Neural cell (in vitro differentiated cells): ENCODE results near the gene HOGA1. TPM values are rescaled to one million over a fixed set of nuclear protein-coding genes. Genes with fewer than 3 reads are reported as not detected.

Source experiments
- H2AFZ ChIP-seq: fragments of 200-600, 300-800 bp; sonication (generic), shearing (Covaris generic); 2 replicates; pipeline ENCODE4 v1.6.0; 2014; ENCODE audit warnings: low read depth, mild to moderate bottlenecking, antibody characterized with exemption, low read length, moderate library complexity
- H3F3A ChIP-seq: fragments of 200-600 bp; shearing (Covaris generic); 2 replicates; pipeline ENCODE4 v1.6.1; 2016; ENCODE audit warnings: mild to moderate bottlenecking, moderate library complexity, mixed read lengths, antibody characterized with exemption, low read length; ENCODE audit not compliant: insufficient read depth, poor library complexity, severe bottlenecking
- H3K27ac ChIP-seq: fragments of 200-600, 300-800 bp; sonication (generic), shearing (Covaris generic); 2 replicates; pipeline ENCODE4 v1.5.1; 2014; ENCODE audit warnings: mild to moderate bottlenecking, low read length, moderate library complexity
- H3K27me3 ChIP-seq: fragments of 300-800, 200-600 bp; sonication (generic), shearing (Covaris generic); 2 replicates; pipeline ENCODE4 v1.6.0; 2014; ENCODE audit warnings: mild to moderate bottlenecking, low read depth, low read length, moderate library complexity; ENCODE audit not compliant: insufficient read depth
- H3K36me3 ChIP-seq: fragments of 300-800, 200-600 bp; sonication (generic), shearing (Covaris generic); 2 replicates; pipeline ENCODE4 v1.5.1; 2014; ENCODE audit warnings: mild to moderate bottlenecking, antibody characterized with exemption, low read length, moderate library complexity; ENCODE audit not compliant: insufficient read depth
- H3K4me2 ChIP-seq: fragments of 300-800, 200-600 bp; sonication (generic), shearing (Covaris generic); 2 replicates; pipeline ENCODE4 v1.6.0; 2014; ENCODE audit warnings: mild to moderate bottlenecking, low read length
- H3K4me3 ChIP-seq: fragments of 300-800, 200-600 bp; sonication (generic), shearing (Covaris generic); 2 replicates; pipeline ENCODE4 v1.5.1; 2014; ENCODE audit warnings: mild to moderate bottlenecking, low read length, moderate library complexity
- H3K79me2 ChIP-seq: fragments of 200-600 bp; shearing (Covaris generic); replicated peaks from 2 replicates; pipeline ENCODE4 v1.6.0; 2014; ENCODE audit warnings: mild to moderate bottlenecking, low read length, moderate library complexity; ENCODE audit not compliant: insufficient read depth
- H3K9ac ChIP-seq: fragments of 300-800, 200-600 bp; sonication (generic), shearing (Covaris generic); 2 replicates; pipeline ENCODE4 v1.6.1; 2016; ENCODE audit warnings: mild to moderate bottlenecking, low read length, mixed read lengths
- H3K9me2 ChIP-seq: fragments of 200-600 bp; shearing (Covaris generic); 2 replicates; pipeline ENCODE4 v1.6.1; 2016; ENCODE audit warnings: mild to moderate bottlenecking, low read length, mixed read lengths; ENCODE audit not compliant: insufficient read depth
- H3K9me3 ChIP-seq: fragments of 200-600, 300-800 bp; sonication (generic), shearing (Covaris generic); 2 replicates; pipeline ENCODE4 v1.6.1; 2016; ENCODE audit warnings: mild to moderate bottlenecking, mixed run types, low read length, moderate library complexity, mixed read lengths
- H4K20me1 ChIP-seq: fragments of 200-600 bp; shearing (Covaris generic); 2 replicates; pipeline ENCODE4 v1.6.1; 2016; ENCODE audit warnings: mild to moderate bottlenecking, mixed run types; ENCODE audit not compliant: insufficient read depth
- EP300 ChIP-seq: fragments of 450-650 bp; conservative IDR thresholded peaks from 2 replicates; pipeline ENCODE4 v1.6.1; 2014; ENCODE audit warnings: antibody characterized with exemption, mild to moderate bottlenecking, moderate library complexity; ENCODE audit not compliant: poor library complexity, severe bottlenecking
- EZH2 ChIP-seq: fragments of 200-600, 300-800 bp; shearing (Covaris generic), sonication (generic); IDR thresholded peaks from 2 replicates; pipeline ENCODE4 v1.6.1; 2014; ENCODE audit warnings: antibody characterized with exemption, low read length, borderline replicate concordance, mild to moderate bottlenecking; ENCODE audit not compliant: insufficient read depth, poor library complexity, severe bottlenecking
- MXI1 ChIP-seq: fragments of 450-650 bp; conservative IDR thresholded peaks from 2 replicates; pipeline ENCODE4 v1.6.1; 2014; ENCODE audit warnings: antibody characterized with exemption, mild to moderate bottlenecking; ENCODE audit not compliant: poor library complexity, severe bottlenecking
- POLR2AphosphoS5 ChIP-seq: IDR thresholded peaks from 2 replicates; pipeline ENCODE4 v1.6.1; 2012
- RAD21 ChIP-seq: fragments of 450-650 bp; conservative IDR thresholded peaks from 2 replicates; pipeline ENCODE4 v1.6.1; 2014; ENCODE audit warnings: antibody characterized with exemption, mild to moderate bottlenecking, moderate library complexity
- SMC3 ChIP-seq: fragments of 450-650 bp; conservative IDR thresholded peaks from 2 replicates; pipeline ENCODE4 v1.6.1; 2014; ENCODE audit warnings: antibody characterized with exemption, mild to moderate bottlenecking, moderate library complexity; ENCODE audit not compliant: poor library complexity
- TAF1 ChIP-seq: IDR thresholded peaks from 2 replicates; pipeline ENCODE4 v1.6.1; 2012; ENCODE audit warnings: low read depth
- polyA plus RNA-seq: library from polyadenylated mRNA; depleted of rRNA; stranded (reverse); fragments of >200 nt; gene quantifications from 2 replicates; pipeline ENCODE4 v1.2.3, GENCODE V29; 2014
- TF ChIP-seq, protein P1 (sequence below): fragments of 450-650 bp; IDR thresholded peaks from 2 replicates; pipeline ENCODE4 v1.5.1; 2014; ENCODE audit warnings: antibody characterized with exemption, mild to moderate bottlenecking, moderate library complexity; ENCODE audit not compliant: poor library complexity, severe bottlenecking
- TF ChIP-seq, protein P2 (sequence below): IDR thresholded peaks from 2 replicates; pipeline ENCODE4 v1.6.1; 2012; ENCODE audit warnings: borderline replicate concordance

Gene HOGA1
- polyA plus RNA-seq, 1 donor from 2014 or later: not detected

DNA sequence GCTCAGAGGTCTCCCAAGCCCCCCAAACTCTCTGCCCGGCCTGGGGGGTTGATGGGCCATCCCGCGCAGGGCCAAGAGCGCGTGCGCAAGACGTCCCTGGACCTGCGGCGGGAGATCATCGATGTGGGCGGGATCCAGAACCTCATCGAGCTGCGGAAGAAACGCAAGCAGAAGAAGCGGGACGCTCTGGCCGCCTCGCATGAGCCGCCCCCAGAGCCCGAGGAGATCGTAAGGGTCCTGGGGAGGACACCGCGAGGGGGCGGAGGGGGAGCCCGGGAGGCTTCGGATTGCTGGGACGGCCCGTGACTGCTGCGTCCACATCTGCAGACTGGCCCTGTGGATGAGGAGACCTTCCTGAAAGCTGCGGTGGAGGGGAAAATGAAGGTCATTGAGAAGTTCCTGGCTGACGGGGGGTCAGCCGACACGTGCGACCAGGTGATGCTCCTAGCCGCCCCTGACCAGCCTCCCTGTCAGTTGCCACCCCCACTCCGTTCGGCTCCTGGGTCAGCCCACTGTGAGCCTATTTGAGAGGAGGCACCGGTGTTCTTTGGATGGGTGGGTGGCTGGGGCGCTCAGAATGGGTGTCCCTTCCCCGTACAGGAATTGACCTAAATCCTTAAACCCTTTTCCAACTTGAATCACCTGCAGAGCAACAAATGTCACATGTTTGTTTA, 5.9 kb upstream of the HOGA1 start:
- H4K20me1 ChIP-seq: no peaks in the 10 kb centered on the region
- no peaks in the 10 kb centered on the region for H3K79me2 ChIP-seq
- H3K9me3 ChIP-seq: no peaks in the 10 kb centered on the region
- H3K9me2 ChIP-seq: no peaks in the 10 kb centered on the region
- H2AFZ ChIP-seq: no peak overlapping the region
- no peaks in the 10 kb centered on the region for H3F3A ChIP-seq
- H3K4me3 ChIP-seq: no peak overlapping the region
- no peaks in the 10 kb centered on the region for H3K36me3 ChIP-seq
- TF ChIP-seq RAD21: no peak
- H3K9ac ChIP-seq: no peak overlapping the region
- no peak overlapping the region for H3K4me2 ChIP-seq
- H3K27me3 ChIP-seq: no peaks in the 10 kb centered on the region
- H3K27ac ChIP-seq: no peak overlapping the region

DNA sequence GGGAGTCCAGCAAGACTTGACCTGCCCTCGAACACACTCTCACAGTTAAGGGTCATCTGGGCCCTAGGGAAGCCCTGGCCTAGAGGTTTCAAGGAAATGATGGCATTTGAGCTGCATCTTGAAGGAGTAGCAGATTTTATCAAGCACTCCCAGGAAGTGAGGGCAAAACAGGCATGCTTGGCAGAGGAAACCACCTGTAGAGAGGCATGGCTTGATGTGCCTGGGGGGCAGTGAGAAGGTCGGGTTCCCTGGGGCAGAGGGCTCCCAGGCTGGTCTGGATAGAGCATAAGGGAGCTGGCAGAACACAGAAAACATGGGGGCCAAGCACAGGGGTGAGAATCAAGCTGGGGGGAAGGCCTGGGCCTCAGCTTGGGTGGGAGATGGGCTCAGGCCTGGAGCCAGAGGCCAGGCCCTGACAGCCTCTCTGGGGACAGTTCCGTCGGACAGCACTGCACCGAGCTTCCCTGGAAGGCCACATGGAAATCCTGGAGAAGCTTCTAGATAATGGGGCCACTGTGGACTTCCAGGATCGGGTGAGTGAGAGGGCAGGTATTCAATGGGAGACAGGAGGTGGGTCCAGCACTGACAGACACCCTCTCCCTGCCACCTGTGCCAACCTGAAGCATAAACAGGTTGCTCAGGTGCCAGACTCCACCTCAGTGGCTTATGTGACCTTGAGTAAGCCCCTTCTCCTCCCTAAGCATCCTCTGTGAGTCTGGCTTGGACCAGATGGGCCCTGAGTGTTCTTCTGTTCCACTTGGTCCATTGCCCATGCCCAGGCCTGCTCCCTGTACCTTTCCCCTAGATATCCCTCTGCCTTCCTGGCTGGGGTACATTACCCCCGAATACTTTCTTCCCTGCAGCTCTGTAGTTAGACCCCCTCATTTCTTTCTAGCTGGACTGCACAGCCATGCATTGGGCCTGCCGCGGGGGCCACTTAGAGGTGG, 3.5 kb upstream of the HOGA1 start:
- no peaks in the 10 kb centered on the region for H3K36me3 ChIP-seq
- H3K27ac ChIP-seq: no peak overlapping the region
- H4K20me1 ChIP-seq: no peaks in the 10 kb centered on the region
- no peak overlapping the region for H2AFZ ChIP-seq
- H3K4me3 ChIP-seq: no peak overlapping the region
- no peaks in the 10 kb centered on the region for H3K9me3 ChIP-seq
- H3K4me2 ChIP-seq: no peak overlapping the region
- H3F3A ChIP-seq: no peaks in the 10 kb centered on the region
- H3K9me2 ChIP-seq: no peaks in the 10 kb centered on the region
- H3K9ac ChIP-seq: no peak overlapping the region
- H3K79me2 ChIP-seq: no peaks in the 10 kb centered on the region
- TF ChIP-seq POLR2AphosphoS5 (no peak), SMC3 (no peak), MXI1 (no peak), EZH2 (no peak), RAD21 (no peak), TAF1 (no peak), EP300 (no peak)
- TF ChIP-seq, protein P1, sequence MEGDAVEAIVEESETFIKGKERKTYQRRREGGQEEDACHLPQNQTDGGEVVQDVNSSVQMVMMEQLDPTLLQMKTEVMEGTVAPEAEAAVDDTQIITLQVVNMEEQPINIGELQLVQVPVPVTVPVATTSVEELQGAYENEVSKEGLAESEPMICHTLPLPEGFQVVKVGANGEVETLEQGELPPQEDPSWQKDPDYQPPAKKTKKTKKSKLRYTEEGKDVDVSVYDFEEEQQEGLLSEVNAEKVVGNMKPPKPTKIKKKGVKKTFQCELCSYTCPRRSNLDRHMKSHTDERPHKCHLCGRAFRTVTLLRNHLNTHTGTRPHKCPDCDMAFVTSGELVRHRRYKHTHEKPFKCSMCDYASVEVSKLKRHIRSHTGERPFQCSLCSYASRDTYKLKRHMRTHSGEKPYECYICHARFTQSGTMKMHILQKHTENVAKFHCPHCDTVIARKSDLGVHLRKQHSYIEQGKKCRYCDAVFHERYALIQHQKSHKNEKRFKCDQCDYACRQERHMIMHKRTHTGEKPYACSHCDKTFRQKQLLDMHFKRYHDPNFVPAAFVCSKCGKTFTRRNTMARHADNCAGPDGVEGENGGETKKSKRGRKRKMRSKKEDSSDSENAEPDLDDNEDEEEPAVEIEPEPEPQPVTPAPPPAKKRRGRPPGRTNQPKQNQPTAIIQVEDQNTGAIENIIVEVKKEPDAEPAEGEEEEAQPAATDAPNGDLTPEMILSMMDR: no peak
- TF ChIP-seq, protein P2, sequence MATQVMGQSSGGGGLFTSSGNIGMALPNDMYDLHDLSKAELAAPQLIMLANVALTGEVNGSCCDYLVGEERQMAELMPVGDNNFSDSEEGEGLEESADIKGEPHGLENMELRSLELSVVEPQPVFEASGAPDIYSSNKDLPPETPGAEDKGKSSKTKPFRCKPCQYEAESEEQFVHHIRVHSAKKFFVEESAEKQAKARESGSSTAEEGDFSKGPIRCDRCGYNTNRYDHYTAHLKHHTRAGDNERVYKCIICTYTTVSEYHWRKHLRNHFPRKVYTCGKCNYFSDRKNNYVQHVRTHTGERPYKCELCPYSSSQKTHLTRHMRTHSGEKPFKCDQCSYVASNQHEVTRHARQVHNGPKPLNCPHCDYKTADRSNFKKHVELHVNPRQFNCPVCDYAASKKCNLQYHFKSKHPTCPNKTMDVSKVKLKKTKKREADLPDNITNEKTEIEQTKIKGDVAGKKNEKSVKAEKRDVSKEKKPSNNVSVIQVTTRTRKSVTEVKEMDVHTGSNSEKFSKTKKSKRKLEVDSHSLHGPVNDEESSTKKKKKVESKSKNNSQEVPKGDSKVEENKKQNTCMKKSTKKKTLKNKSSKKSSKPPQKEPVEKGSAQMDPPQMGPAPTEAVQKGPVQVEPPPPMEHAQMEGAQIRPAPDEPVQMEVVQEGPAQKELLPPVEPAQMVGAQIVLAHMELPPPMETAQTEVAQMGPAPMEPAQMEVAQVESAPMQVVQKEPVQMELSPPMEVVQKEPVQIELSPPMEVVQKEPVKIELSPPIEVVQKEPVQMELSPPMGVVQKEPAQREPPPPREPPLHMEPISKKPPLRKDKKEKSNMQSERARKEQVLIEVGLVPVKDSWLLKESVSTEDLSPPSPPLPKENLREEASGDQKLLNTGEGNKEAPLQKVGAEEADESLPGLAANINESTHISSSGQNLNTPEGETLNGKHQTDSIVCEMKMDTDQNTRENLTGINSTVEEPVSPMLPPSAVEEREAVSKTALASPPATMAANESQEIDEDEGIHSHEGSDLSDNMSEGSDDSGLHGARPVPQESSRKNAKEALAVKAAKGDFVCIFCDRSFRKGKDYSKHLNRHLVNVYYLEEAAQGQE: no peak
- no peaks in the 10 kb centered on the region for H3K27me3 ChIP-seq
